Measurements from ENCODE around the gene WT1.
A peak's percentile ranks its signal among the peaks of the same experiment; 100 is the strongest.

Gene WT1

DNA sequence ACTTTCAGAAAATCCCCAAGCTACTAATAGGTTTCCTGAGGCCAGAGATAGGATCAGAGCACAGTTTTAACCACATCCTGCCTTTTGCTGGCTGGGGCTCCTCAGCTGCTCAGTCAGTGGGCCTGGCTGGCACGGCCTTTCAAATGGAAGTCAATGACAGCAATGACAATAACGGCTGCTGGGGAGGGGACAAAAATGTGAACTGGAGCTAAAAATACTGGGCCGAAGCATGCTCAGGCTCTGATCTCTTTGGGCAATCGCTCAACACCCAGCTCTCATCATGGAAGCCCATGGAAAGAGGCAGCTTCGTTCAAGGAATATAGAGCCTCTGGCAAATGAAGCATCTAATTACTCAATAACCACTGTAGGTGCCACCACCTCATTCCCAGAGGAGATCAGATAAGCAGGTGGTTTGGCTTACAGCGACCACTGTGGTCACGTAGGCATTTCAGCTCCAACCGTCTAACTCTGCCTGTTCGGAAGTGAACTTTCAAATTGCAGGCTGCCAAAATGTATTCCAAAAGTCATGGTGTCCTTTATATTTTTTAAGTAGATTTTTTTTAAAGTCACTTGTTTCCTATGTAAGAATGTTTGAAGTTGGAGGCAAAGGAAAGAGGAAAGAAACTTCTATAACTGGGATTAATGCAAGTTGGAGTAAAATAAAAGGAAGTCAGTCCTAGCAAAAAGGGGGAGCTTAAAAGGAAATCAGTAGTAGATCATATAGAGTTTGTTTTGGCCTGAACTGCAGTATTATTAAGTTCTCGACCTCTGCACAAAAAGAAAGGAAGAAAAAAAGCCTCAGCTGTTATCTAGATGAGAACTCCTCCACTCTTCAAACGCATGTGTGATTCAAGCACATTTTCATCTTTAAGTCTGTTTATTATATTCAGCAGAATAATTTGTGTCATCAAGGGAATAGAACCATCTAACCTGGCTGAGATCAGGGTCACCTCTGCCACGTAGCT lies 14.1 kb downstream of the WT1 start:
- H3K27me3 Mint-ChIP-seq (ENCODE audit: low read depth): peaks cover 67% of the 10 kb centered on the region
- H3K9me3 Mint-ChIP-seq: no peaks in the 10 kb centered on the region
- peaks cover 16% of the 10 kb centered on the region for H3K4me1 Mint-ChIP-seq (ENCODE audit: low read depth)
- peaks cover 2% of the 10 kb centered on the region for H3K36me3 Mint-ChIP-seq (ENCODE audit: low read depth)
- peak overlapping the region; percentile 9 for H3K4me3 Mint-ChIP-seq
- peak overlapping the region; percentile 42 for H3K27ac Mint-ChIP-seq

DNA sequence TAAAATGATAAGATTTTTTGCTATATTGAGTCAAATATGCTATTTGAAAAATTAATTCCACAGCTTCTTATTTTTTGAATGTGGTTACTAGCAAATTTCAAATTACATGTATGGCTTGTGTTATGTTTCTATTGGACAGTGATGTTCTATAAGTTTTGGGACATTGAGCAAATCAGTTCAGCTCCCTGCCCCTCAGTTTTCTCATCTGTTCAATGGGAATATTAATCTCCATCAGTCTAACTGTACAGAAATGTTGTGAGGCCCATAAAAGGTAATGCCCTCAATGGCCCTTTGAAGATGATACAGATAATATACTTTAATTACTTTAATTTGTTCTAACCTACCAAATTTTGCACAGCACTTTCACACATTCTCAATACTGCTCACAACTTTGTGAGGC lies 15.2 kb downstream of the WT1 start:
- H3K9me3 Mint-ChIP-seq: no peaks in the 10 kb centered on the region
- H3K4me1 Mint-ChIP-seq (ENCODE audit: low read depth): peaks cover 16% of the 10 kb centered on the region
- H3K36me3 Mint-ChIP-seq (ENCODE audit: low read depth): no peaks in the 10 kb centered on the region
- peaks cover 65% of the 10 kb centered on the region for H3K27me3 Mint-ChIP-seq (ENCODE audit: low read depth)
- H3K4me3 Mint-ChIP-seq: no peak overlapping the region
- no peak overlapping the region for H3K27ac Mint-ChIP-seq

DNA sequence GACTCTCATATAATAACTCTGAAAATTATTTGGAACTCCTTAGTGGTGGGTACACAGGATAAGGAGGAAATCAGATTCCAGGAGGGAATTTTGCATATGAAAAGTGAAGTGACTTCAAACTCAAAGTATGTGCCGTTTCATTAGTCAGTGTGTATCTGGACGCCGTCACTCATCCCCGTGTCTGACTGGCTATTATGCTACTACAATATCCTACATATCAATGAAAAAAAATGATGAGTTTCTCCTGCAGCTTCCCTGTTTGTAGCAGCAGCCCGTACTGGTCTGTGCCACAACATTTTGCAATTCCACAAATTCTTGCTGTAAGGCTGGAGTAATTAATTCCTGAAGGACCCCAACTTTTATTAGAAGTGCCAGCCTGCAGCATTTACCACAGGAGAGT lies 16.5 kb downstream of the WT1 start:
- H3K4me3 Mint-ChIP-seq: no peak overlapping the region
- peaks cover 13% of the 10 kb centered on the region for H3K4me1 Mint-ChIP-seq (ENCODE audit: low read depth)
- peaks cover 58% of the 10 kb centered on the region for H3K27me3 Mint-ChIP-seq (ENCODE audit: low read depth)
- H3K27ac Mint-ChIP-seq: no peak overlapping the region
- H3K36me3 Mint-ChIP-seq (ENCODE audit: low read depth): no peaks in the 10 kb centered on the region
- no peaks in the 10 kb centered on the region for H3K9me3 Mint-ChIP-seq

DNA sequence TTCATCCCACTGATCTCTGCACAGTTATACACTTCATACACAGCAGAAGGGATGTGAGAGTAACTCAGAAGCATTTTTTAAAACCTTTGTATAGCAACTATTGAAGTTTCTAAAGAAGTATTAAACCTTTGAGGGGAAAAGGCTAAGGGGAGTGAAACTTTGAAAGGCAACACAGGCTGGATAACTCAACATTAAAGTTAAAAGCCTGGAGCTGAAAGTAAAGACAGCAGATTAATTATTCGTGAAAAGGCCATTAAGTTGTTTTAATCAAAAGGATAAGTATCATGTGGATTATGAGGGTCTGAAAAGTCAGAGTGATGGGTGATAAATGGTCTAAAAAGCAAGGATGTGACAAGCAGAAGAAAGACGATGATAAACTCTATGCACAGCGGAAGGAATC lies 17.5 kb downstream of the WT1 start:
- peaks cover 13% of the 10 kb centered on the region for H3K4me1 Mint-ChIP-seq (ENCODE audit: low read depth)
- H3K36me3 Mint-ChIP-seq (ENCODE audit: low read depth): no peaks in the 10 kb centered on the region
- H3K27ac Mint-ChIP-seq: no peak overlapping the region
- H3K9me3 Mint-ChIP-seq: no peaks in the 10 kb centered on the region
- no peak overlapping the region for H3K4me3 Mint-ChIP-seq
- peaks cover 62% of the 10 kb centered on the region for H3K27me3 Mint-ChIP-seq (ENCODE audit: low read depth)

DNA sequence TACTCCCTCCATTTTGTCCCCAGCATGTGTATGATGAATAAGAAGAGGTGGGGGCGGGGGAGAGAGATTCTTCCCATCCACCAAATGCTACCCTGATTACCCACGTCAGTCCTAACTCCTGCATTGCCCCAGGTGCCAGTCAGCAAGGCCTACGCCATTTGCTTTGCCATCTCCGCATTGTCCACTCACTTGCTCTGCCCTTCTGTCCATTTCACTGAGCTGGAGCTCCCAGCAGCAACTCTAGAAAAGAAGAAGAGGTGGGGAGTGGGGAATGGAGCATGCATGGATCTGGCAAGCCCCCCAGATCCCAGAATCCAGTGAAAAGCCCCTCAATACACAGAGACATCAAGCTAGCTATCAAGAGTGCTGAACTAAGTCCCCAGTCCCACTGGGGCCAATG lies 19.0 kb downstream of the WT1 start:
- Mint-ChIP-seq H3K27ac (no peak overlapping the region), H3K27me3 (ENCODE audit: low read depth) (peaks cover 61% of the 10 kb centered on the region), H3K36me3 (ENCODE audit: low read depth) (no peaks in the 10 kb centered on the region), H3K9me3 (no peaks in the 10 kb centered on the region), H3K4me3 (no peak overlapping the region), H3K4me1 (ENCODE audit: low read depth) (peaks cover 7% of the 10 kb centered on the region)

DNA sequence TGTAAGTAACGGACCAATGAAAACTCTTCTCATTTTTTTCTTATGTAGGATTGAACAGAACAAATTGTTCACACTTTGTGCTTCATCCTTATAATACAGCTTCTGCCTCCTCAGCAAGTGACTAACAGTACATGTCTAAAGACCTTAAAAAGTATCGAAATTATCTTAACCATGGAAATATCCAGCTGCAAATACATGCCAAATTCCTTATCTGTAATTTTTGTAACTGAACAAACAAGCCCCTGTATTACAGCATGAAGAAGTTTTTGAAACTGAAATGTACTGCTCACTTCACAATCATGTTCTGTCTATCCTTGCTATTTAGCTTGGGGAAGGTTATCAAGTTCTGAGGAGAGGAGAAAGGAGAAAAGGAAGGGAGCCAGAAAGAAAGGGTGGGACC lies 20.4 kb downstream of the WT1 start:
- H3K27ac Mint-ChIP-seq: no peak overlapping the region
- H3K27me3 Mint-ChIP-seq (ENCODE audit: low read depth): peaks cover 71% of the 10 kb centered on the region
- H3K4me3 Mint-ChIP-seq: no peak overlapping the region
- H3K9me3 Mint-ChIP-seq: no peaks in the 10 kb centered on the region
- H3K4me1 Mint-ChIP-seq (ENCODE audit: low read depth): no peaks in the 10 kb centered on the region
- no peaks in the 10 kb centered on the region for H3K36me3 Mint-ChIP-seq (ENCODE audit: low read depth)

DNA sequence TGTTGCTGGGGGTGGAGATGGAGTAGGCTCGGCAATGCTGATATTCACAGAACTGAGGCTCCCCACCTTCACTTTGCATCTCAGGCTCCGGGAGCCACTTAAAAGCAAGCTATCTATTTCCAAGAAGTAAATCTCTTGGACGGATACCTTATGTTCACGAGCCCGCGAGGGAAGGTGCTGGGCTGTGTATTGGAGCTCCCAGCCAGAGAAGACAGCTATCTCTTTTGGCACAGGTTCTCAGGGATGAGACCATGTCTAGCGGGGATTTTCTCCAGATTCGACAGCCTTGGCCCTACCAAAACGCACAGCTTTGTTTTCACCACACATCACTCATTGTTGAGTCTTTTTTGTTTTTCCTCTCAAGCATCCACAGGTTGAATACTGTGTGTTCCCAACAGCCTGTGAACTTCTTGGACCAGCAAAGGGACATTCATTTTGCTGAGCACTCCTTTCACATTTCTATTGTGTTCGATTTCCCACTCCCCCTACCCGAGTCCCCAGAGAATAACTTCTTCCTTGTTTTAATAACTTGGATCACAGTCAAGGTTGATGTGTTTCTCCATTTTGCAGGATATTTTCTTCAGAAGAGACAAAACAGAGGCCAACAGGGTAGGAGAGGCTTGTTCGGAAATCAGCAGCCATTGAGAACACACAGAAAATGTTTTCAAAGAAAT lies 23.3 kb downstream of the WT1 start:
- Mint-ChIP-seq H3K4me3 (no peak overlapping the region), H3K27me3 (ENCODE audit: low read depth) (peaks cover 58% of the 10 kb centered on the region), H3K9me3 (no peaks in the 10 kb centered on the region), H3K36me3 (ENCODE audit: low read depth) (no peaks in the 10 kb centered on the region), H3K4me1 (ENCODE audit: low read depth) (no peaks in the 10 kb centered on the region), H3K27ac (no peak overlapping the region)

DNA sequence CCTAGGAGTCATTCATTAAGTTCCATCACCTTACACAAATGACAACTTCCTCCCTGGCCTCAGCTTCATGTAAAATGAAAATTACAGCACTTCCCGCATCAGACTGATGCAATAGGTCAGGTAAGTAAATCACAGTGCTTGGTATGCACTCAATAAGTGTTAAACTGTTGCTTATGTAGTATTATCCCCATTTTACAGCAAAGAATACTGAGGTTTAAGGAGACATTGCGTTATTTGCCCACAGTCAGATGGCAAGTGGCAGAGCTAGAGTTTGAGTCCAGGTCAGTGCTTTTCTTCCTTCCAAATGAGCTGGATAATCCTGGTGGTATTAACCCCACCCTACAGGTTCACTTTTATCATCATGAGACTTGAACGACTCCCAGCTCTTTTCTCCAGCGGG lies 29.7 kb downstream of the WT1 start:
- Mint-ChIP-seq H3K36me3 (ENCODE audit: low read depth) (no peaks in the 10 kb centered on the region), H3K4me1 (ENCODE audit: low read depth) (no peaks in the 10 kb centered on the region), H3K9me3 (peaks cover 5% of the 10 kb centered on the region), H3K27ac (no peak overlapping the region), H3K4me3 (no peak overlapping the region), H3K27me3 (ENCODE audit: low read depth) (peaks cover 14% of the 10 kb centered on the region)

DNA sequence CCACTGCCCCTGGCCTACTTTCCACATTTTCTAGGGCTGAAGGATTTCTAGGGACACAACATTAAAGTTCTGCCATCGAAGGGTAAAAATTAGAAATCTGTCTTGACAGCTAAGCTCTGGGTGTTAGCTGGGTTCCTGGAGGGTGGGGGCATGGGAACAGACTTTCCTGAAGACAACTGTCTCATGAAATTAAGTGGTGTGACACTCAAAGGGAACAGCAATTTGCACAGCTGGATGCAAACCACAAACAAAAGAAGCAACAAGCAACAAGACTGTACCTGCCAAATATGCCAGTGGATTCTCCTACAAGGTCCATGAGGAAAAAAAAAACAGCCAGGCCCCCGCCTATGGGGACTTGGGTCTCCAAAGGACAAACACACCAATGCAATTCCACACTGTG lies 32.5 kb downstream of the WT1 start:
- H3K4me3 Mint-ChIP-seq: no peak overlapping the region
- no peaks in the 10 kb centered on the region for H3K4me1 Mint-ChIP-seq (ENCODE audit: low read depth)
- H3K27ac Mint-ChIP-seq: no peak overlapping the region
- no peaks in the 10 kb centered on the region for H3K36me3 Mint-ChIP-seq (ENCODE audit: low read depth)
- H3K27me3 Mint-ChIP-seq (ENCODE audit: low read depth): peaks cover 4% of the 10 kb centered on the region
- peaks cover 5% of the 10 kb centered on the region for H3K9me3 Mint-ChIP-seq

DNA sequence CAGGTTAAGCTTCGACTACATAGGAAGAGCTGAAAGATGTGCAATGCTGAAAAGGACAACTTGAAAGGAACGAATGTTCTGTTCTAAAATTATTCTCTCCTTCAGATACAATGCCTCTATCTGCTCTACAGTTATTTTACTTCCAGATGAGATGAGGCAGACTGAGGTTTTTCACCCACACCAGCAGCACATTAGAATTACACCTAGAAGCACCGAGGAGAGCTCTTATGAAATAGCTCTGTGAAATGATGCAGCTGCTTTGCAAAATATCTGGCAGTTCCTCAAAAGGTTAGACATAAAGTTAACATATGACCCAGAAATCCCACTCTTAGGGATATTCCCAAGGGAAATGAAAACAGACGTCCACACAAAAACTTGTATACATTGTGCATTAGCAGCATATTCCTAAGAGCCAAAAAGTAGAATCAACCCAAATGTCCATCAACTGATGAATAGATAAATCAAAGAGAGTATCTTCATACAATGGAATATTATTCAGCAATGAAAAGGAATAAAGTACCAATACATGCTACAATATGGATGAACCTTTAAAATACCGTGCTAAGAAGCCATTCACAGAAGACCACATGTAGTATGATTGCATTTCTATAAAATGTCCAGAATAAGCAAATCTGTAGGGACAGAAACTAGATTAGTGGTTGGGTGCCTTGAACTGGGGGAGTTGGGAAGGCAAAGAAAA lies 34.5 kb downstream of the WT1 start:
- Mint-ChIP-seq H3K4me1 (ENCODE audit: low read depth) (no peaks in the 10 kb centered on the region), H3K36me3 (ENCODE audit: low read depth) (no peaks in the 10 kb centered on the region), H3K4me3 (no peak overlapping the region), H3K27ac (no peak overlapping the region), H3K9me3 (peaks cover 5% of the 10 kb centered on the region), H3K27me3 (ENCODE audit: low read depth) (peaks cover 13% of the 10 kb centered on the region)

DNA sequence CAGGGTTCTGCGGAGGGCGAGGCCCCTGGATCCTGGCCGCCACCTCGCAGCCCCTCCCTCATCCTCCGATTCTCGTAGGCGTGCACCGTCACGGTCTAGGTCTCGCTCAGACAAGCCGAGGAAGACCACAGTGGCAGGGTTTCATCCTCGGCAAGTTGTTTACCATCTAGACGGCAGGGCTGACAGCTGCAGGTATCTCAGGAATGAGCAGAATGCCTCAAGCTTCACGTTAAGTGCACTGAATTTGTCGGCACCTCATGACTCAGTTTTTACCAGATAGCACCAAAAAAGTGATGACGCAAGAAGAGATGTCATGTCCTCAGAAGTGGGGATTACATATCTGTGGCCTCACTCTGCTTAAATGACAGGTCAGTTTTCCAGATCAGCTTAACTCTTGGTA lies 35.1 kb downstream of the WT1 start:
- Mint-ChIP-seq H3K4me3 (no peak overlapping the region), H3K27ac (no peak overlapping the region), H3K36me3 (ENCODE audit: low read depth) (no peaks in the 10 kb centered on the region), H3K9me3 (peaks cover 5% of the 10 kb centered on the region), H3K4me1 (ENCODE audit: low read depth) (no peaks in the 10 kb centered on the region), H3K27me3 (ENCODE audit: low read depth) (peaks cover 17% of the 10 kb centered on the region)

DNA sequence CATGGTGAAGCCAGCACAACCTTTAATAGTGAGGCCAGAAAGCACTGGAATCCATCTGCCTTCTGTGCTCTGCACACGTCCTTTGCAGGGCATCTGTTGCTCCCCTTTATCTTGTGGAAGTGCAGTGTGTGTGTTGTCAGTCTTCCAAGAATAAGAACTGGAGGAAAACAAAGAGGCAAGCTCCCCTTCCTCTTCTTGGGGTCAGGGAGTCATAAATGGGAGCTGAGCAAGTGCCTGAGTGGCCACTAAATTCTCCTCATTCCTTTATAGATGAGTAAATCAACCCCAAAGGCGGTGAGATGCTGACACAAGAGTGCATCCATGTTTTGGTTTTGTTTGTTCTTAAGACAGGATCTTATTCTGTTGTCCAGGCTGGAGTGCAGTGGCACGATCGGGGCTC lies 38.3 kb downstream of the WT1 start:
- no peak overlapping the region for H3K27ac Mint-ChIP-seq
- H3K9me3 Mint-ChIP-seq: peaks cover 5% of the 10 kb centered on the region
- H3K36me3 Mint-ChIP-seq (ENCODE audit: low read depth): no peaks in the 10 kb centered on the region
- peaks cover 27% of the 10 kb centered on the region for H3K27me3 Mint-ChIP-seq (ENCODE audit: low read depth)
- no peak overlapping the region for H3K4me3 Mint-ChIP-seq
- H3K4me1 Mint-ChIP-seq (ENCODE audit: low read depth): peaks cover 2% of the 10 kb centered on the region

DNA sequence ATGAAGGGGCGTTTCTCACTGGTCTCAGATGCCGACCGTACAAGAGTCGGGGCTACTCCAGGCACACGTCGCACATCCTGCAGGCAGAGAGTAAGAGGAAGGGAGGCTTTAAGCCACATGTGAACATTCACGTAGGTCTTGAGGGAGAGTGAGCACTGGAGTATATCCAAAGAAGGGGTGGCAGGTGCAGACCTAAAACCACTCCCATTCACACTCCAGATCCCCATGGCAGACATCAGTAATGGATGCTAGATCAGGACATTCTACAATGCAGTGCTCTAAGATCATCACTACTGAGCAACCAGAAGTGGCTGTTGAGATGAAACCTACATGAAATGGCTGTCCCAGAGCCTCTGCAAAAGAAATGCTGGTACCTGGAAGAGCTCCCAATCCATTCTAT lies 39.0 kb downstream of the WT1 start:
- H3K4me1 Mint-ChIP-seq (ENCODE audit: low read depth): peaks cover 2% of the 10 kb centered on the region
- peaks cover 5% of the 10 kb centered on the region for H3K9me3 Mint-ChIP-seq
- H3K27ac Mint-ChIP-seq: no peak overlapping the region

DNA sequence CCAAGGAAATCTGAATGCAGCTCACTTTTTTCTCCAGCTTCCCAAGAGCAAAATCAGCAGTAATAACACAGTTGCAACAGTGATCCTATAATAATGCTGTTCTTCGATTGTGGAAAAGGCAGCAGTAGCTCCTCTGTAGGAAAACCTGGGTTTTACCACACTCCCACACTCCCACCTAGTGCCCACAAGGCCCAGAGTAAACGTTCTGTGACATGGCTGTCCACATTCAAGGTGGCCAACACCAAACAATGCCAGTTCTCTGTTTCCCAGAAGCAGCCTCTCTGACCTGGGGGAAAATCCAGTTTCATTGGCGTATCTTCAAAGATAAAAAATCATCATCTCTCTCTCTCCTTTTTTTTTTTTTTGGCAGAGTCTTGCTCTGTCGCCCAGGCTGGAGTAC lies 40.2 kb downstream of the WT1 start:
- Mint-ChIP-seq H3K9me3 (no peaks in the 10 kb centered on the region), H3K36me3 (ENCODE audit: low read depth) (no peaks in the 10 kb centered on the region), H3K4me1 (ENCODE audit: low read depth) (peaks cover 2% of the 10 kb centered on the region), H3K27me3 (ENCODE audit: low read depth) (peaks cover 27% of the 10 kb centered on the region), H3K27ac (no peak overlapping the region), H3K4me3 (no peak overlapping the region)

More for the DNA sequence above, 39.0 kb downstream of the WT1 start:
- Mint-ChIP-seq H3K36me3 (ENCODE audit: low read depth) (no peaks in the 10 kb centered on the region), H3K27me3 (ENCODE audit: low read depth) (peaks cover 27% of the 10 kb centered on the region), H3K4me3 (no peak overlapping the region)

DNA sequence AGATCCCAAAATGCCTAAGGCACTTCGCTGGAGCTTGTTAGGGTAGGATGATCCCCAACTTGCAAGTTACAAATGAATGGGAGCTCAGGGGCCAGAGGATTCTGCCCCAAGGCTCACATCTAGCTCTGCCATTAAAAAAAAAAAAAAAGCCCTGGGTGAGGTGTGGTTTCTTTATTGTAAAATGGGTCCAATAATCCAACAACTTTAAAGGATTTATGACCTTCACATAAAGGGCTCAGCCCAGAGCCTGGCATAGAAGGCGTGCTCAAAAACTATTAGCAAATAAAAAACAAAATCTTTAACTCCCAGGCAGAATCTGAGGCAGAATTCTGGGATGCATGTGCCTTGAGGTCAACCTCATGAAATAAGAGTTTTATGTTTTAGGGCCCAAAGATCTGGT lies 42.5 kb downstream of the WT1 start:
- no peaks in the 10 kb centered on the region for H3K9me3 Mint-ChIP-seq
- peaks cover 2% of the 10 kb centered on the region for H3K4me1 Mint-ChIP-seq (ENCODE audit: low read depth)
- no peaks in the 10 kb centered on the region for H3K36me3 Mint-ChIP-seq (ENCODE audit: low read depth)
- H3K27me3 Mint-ChIP-seq (ENCODE audit: low read depth): peaks cover 30% of the 10 kb centered on the region
- no peak overlapping the region for H3K4me3 Mint-ChIP-seq
- no peak overlapping the region for H3K27ac Mint-ChIP-seq
